Measurements from ENCODE around the gene LYPD4. TPM values are rescaled to one million over a fixed set of nuclear protein-coding genes. Genes with fewer than 3 reads are reported as not detected.
A peak's percentile ranks its signal among the peaks of the same experiment; 100 is the strongest.
"Not testable (repeated sequence)": the region's sequence is repeated elsewhere in the genome, so short reads cannot be mapped to it uniquely, and the experiment has no call there.

LYPD4 gene
- total and polyA plus RNA-seq, 8 donors = not detected

GRCh38 chr19:41879670-41880328, 35.3 kb upstream of the LYPD4 start:
- Histone ChIP-seq H3K27me3 (no peaks in the 10 kb centered on the region), H3K36me3 (no peaks in the 10 kb centered on the region), H3K27ac (no peak overlapping the region), H3K4me3 (no peak overlapping the region), H3K4me1 (peaks cover 2 to 31% (median 19%) of the 10 kb centered on the region in 4 donors), H3K9me3 (no peaks in the 10 kb centered on the region)
- TF ChIP-seq EP300 (IDR thresholded peaks at IDR 0.05) (no peak), POLR2A (IDR thresholded peaks at IDR 0.05) (no peak)
- DNase-seq = no peak
- intact Hi-C loops (cut with DNase I; ENCODE audit: low total_unique reads) = loop anchor here (5.0 to 10.0 kb wide), 2 partner anchors 55 to 78 kb away; partner anchors contain the start of gene RABAC1
- 75 to 82% (median 79%) methylated on average over 7 of the region's 7 CpGs for WGBS, 5 donors

- TF ChIP-seq CTCF (IDR thresholded peaks at IDR 0.05) (no peak), EP300 (IDR thresholded peaks at IDR 0.05) (no peak), POLR2A (IDR thresholded peaks at IDR 0.05) (no peak), POLR2AphosphoS5 (IDR thresholded peaks at IDR 0.05) (no peak)
- DNase-seq = no peak
- Histone ChIP-seq H3K9me3 (no peaks in the 10 kb centered on the region), H3K27me3 (no peaks in the 10 kb centered on the region), H3K36me3 (no peaks in the 10 kb centered on the region), H3K4me3 (no peak overlapping the region), H3K4me1 (peaks cover 0 to 26% (median 14%) of the 10 kb centered on the region in 4 donors), H3K27ac (no peak overlapping the region)
- intact Hi-C loops (cut with DNase I; ENCODE audit: low total_unique reads) = loop anchor here (5.0 to 10.0 kb wide), 2 partner anchors 56 to 78 kb away; partner anchors contain the start of gene RABAC1
- 84 to 89% (median 87%) methylated on average over 12 to 21 of the region's 21 CpGs for WGBS, 5 donors
These were observed 34.6 kb upstream of the LYPD4 start for GRCh38 chr19:41879080-41879479.

- WGBS, 5 donors = 57 to 80% (median 72%) methylated on average over 17 of the region's 17 CpGs
- peaks cover 0 to 32% (median 12%) of the 10 kb centered on the region in 4 donors for H3K4me1 ChIP-seq
- H3K36me3 ChIP-seq = no peaks in the 10 kb centered on the region
- no peaks in the 10 kb centered on the region for H3K27me3 ChIP-seq
- DNase-seq = no peak
- intact Hi-C loops (cut with DNase I; ENCODE audit: low total_unique reads) = loop anchor here (5.0 to 10.0 kb wide), 2 partner anchors 57 to 79 kb away; partner anchors contain the start of gene RABAC1
- H3K4me3 ChIP-seq = no peak overlapping the region
- H3K27ac ChIP-seq = peak overlapping the region in 4 of 5 donors; percentile 25 to 61 (median 36)
- H3K9me3 ChIP-seq = no peaks in the 10 kb centered on the region
- no peak for TF ChIP-seq POLR2A (IDR thresholded peaks at IDR 0.05)
These were observed 33.7 kb upstream of the LYPD4 start for GRCh38 chr19:41877916-41878905.

- no peaks in the 10 kb centered on the region for H3K9me3 ChIP-seq
- intact Hi-C loops (cut with DNase I; ENCODE audit: low total_unique reads) = loop anchor here (5.0 to 10.0 kb wide), 2 partner anchors 58 to 80 kb away; partner anchors contain the start of gene RABAC1
- H3K27me3 ChIP-seq = no peaks in the 10 kb centered on the region
- no peak for TF ChIP-seq EP300 (IDR thresholded peaks at IDR 0.05)
- TF ChIP-seq CTCF (IDR thresholded peaks at IDR 0.05) = no peak
- no peak for TF ChIP-seq POLR2AphosphoS5 (IDR thresholded peaks at IDR 0.05)
- no peak for TF ChIP-seq POLR2A (IDR thresholded peaks at IDR 0.05)
- peaks cover 0 to 9% (median 4%) of the 10 kb centered on the region in 4 donors for H3K36me3 ChIP-seq
- H3K4me1 ChIP-seq = peaks cover 0 to 36% (median 14%) of the 10 kb centered on the region in 4 donors
- DNase-seq = peak in 1 of 2 donors; percentile 46
- H3K27ac ChIP-seq = peak within 1 kb of the TSS in 4 of 5 donors; percentile 25 to 61 (median 40)
- no peak within 1 kb of the TSS for H3K4me3 ChIP-seq
- WGBS, 5 donors = 68 to 75% (median 73%) methylated on average over 7 to 9 of the region's 9 CpGs
These were observed 32.7 kb upstream of the LYPD4 start, which contains the start of gene CD79A for GRCh38 chr19:41876847-41877832. TSS of gene CD79A (plus strand) at chr19:41877279. CDS start at chr19:41877305, 26 bp downstream.

- Histone ChIP-seq H3K36me3 (peaks cover 9 to 21% (median 16%) of the 10 kb centered on the region in 4 donors), H3K4me1 (peaks cover 0 to 42% (median 18%) of the 10 kb centered on the region in 4 donors), H3K27ac (peak overlapping the region; percentile 8 to 61 (median 24))
- H3K4me3 ChIP-seq, DNase-seq, H3K27me3 ChIP-seq, H3K9me3 ChIP-seq: not testable (repeated sequence)
- intact Hi-C loops (cut with DNase I; ENCODE audit: low total_unique reads) = loop anchor here (5.0 to 10.0 kb wide), 2 partner anchors 59 to 81 kb away; partner anchors contain the start of gene RABAC1
- 78 to 86% (median 81%) methylated on average over 3 of the region's 3 CpGs for WGBS, 5 donors
These were observed 31.5 kb upstream of the LYPD4 start for GRCh38 chr19:41875973-41876372.
